ENCODE data around the gene DBX1.

The DBX1 gene

DNA sequence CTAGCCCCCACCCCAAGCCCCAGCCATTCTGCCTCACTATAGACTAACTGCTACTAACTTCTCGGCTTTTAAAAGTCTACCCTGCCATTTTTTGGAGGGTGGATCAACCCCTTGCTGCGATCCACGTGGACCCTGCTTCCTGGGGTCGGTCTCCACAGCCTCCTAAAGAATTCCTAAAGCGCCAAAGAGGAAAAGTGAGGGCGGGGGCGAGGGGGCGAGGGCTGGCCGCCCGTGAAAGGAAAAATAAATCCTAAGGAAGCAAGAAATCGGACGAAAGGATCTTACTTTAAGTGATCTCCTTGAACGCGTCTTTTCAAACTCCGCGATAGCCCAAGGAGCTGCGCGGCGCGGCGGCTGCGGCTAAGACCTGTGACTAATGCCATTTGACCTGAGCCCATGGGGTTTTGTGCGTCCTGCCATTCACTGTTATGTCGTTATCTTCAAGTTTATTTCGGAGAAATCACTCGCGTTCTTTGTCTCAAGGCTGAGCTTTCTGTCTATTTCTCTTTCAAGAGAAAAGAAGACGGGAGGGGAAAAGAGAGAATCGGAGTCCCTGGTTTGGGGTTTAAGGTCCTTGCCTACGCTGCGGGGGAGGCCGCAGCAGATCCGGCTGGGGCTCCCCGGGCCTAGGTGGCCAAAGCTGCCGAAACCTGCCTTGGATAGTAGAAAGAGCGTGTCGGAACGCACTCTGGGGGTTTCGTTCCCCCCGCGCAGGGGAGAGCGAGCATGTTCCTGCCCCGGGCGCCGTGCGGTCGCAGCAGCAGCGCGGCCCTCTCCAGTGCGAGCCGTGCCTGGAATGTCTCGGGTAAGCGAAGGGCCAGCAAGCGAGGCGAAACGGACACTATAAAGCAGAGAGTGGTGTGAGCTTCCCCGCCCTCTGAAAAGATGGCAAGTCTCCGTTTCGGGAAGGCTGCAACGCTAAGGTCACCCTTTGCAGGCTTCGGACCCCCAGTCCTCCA, 2.8 kb upstream of the DBX1 start:
- Histone ChIP-seq H3K27ac (no peak overlapping the region), H3K4me3 (peak overlapping the region in 1 of 7 experiments; percentile 27)

DNA sequence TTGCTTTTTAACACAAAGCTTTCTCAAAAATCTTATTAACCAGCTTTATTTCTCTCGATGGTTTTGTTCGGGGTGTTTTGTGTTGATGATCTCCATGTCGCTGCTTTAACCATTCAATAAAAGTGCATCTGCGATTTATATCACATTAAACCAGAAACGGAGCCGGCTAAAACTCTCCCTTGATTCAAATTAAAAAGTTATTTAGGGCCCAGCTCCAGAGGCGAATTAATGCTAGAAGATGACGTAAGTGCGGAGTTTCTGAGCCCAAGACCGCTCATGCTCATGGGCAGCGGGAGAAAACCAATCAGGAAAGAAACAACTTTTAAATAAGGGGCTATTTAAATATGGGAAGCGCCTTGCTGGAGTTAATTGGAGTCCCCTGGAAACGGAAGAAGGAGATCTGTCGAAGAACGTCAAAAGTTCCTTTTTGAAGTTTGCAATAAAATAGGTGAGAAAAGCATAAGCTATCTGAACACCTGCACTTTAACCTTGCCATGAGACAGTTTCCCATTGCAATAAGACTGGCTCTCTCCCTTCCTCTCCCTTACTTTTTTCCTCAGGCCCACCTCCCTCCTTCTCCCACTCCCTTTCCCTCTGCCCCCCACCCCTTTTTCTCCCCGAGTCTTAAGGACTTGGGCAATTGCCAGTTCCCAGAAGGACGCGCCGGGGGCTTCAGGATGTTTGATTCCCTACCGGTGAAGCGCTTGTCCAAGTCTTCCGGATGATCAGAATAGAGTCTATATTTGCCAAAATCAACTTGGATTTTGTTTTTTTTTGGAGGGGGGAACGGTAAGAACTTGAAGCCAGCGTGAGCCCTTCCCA, 1.9 kb upstream of the DBX1 start:
- H3K27ac ChIP-seq: no peak overlapping the region
- H3K4me3 ChIP-seq: no peak overlapping the region

DNA sequence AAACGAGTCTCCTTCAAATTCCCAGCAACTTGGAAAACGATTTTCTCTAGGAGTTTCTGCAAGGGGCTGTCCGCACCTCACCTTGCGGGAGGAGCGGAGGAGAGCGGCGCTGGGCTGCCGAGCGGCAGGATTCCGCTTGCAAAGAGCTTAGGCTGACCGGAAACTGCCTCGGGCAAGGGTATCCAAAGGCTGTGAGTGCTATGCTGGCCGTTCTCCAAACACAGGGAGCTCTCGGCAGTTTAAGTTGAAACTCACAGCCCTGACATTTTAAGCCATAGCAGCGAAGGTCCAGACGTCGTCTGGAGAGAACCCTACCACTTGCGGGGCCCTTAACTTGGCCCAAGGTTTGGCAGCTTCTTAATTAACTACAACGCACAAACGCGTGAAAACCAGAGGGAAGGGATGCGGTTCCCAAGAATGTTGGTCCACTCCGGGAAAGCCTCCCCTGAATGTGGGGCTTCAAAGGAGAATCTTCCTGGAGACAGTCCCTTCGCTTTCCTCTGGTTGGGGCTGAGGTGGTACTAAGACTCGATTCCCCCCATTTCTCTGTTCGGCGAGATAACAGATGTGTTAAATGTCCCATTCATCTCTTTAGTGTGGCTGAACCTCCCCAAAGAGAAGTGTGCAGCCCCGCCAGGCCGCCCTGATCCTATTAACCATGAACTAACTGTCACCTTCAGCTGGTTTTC, 1.1 kb upstream of the DBX1 start:
- Histone ChIP-seq H3K27ac (no peak overlapping the region), H3K4me3 (no peak overlapping the region)

- Histone ChIP-seq H3K27ac (no peak overlapping the region), H3K4me3 (no peak overlapping the region)
Observed at GRCh38 chr11:20159466-20160381, 551 bp downstream of the DBX1 start.

- no peak overlapping the region for H3K27ac ChIP-seq
- no peak overlapping the region for H3K4me3 ChIP-seq
Observed at GRCh38 chr11:20158597-20159257, 1.5 kb downstream of the DBX1 start.

DNA sequence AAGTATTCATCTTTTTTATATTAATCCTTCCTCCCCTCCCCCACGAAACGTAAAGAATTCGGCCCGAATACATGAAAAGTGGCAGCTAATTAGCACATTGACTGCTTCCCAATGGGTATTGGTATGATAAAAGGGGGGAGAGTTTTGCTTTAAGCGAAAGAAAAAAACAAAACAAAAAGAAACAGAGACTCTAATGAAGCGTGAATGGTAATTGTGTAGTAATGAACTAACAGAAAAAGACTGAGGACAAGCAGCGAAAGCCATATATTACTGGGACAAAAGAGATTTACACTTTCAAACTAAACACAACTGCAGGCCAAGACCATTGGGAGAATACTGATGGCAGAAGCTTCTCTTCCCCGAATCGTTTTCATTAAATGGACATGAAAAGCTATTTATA, 2.5 kb downstream of the DBX1 start:
- Histone ChIP-seq H3K27ac (no peak overlapping the region), H3K4me3 (no peak overlapping the region)

DNA sequence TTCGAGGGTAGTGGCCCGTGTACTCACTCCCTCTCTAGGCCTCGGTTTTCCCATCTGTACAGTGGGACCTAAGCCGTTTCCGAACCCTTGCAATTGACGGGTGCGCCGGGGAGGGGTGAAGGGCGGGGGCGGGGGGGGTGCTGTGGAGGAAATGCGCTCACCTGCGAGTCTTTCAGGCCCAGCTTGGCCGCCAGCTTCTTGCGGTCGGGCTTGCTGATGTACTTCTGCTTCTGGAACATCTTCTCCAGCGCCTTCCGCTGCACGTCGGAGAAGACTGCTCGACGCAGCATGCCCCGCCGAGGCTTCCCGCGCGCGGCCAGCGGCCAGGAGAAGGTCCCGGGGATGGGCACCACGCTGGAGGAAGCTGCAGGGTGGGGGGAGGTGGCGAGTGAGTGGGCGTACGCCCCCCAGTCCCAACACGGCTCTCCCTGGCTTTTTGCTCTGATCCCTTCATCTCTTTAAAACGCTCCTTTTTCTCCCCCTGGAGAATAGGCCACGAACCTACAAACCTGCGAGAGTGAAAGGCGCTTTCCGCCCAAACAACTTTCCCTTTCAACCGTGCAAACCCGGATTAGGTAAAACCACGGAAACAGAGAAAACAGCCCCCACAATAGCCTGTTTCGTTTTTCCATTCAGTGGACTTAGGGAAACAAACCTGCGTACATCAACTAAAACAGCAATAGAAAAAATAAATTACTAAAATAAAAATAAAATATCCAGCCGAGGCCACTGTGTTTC, 3.2 kb downstream of the DBX1 start:
- peak overlapping the region in 4 of 7 experiments; percentile 1 to 26 (median 16) for H3K4me3 ChIP-seq

DNA sequence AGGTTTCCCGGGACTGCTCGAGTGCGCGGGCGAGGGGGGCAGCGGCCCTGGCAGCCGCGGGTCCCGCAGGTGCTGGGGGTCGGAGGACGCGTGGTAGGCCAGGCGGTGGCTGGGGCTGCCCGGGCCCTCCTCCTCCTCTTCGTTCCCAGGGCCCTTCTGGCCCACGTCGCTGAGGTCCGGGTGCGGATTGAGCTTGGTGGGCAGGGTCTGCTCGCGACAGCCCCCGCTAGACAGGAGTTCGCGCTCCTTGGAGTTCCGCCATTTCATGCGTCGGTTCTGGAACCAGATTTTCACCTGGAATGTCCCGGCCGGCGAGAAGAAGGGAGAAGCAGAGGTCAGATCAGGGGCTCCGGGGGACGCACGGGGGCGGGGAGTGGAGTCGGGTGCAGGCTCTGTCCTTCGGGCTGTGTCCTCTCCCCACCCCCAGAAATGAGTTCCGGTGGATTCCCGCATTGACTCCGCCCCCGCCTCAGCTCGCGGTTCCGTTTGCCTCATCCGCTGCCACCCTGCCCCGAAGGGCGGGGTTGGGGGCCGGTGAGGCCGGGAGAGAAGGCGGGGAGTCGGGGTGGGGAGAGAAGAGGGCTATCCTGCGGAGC, 3.9 kb downstream of the DBX1 start:
- H3K27ac ChIP-seq: no peak overlapping the region
- peak overlapping the region in 4 of 7 experiments; percentile 1 to 26 (median 16) for H3K4me3 ChIP-seq

More for the DNA sequence above, 3.2 kb downstream of the DBX1 start:
- H3K27ac ChIP-seq: no peak overlapping the region

- Histone ChIP-seq H3K27ac (no peak overlapping the region), H3K4me3 (peak overlapping the region in 1 of 7 experiments; percentile 20)
Observed at GRCh38 chr11:20155683-20156279, 4.5 kb downstream of the DBX1 start.

- Histone ChIP-seq H3K27ac (no peak overlapping the region), H3K4me3 (no peak overlapping the region)
Observed at GRCh38 chr11:20154381-20154780, 5.9 kb downstream of the DBX1 start.

DNA sequence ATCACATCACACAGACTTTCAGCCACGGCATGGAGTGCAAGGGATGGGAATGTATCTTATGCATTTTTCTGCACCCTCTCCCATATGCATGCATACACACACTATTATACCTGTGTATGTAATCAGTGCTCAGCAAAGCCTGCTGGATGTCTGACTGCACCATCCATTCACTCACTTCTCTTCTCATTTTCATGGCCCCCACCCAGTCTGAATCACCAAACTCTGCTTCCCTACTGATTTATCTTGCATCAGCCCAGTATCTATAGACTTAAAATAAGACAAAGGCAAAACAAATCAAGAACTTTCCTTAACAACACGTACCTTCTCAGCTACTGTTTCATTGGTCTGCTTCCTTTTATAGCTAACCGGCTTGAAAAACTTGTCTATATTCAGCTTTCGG, 21.6 kb downstream of the DBX1 start:
- no peak overlapping the region for H3K27ac ChIP-seq
- H3K4me3 ChIP-seq: no peak overlapping the region

DNA sequence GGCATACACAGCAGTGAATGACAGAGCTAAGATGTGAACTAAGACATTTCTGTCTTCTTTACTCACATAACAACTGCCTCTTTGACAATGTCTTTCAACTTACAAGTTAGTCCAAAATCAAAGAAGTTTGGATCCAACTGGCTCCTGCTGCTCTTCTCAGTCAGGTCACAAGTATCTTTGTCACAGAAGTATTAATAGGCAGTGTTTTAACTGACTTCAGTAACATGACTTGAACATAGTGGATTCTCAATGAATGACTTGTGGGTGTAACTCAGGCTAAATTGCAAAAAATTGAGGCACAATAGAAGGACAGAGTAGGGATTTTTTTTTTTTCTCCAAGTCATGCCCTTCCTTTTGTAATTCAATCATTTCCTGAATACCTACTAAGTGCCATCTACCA, 22.6 kb downstream of the DBX1 start:
- Histone ChIP-seq H3K27ac (no peak overlapping the region), H3K4me3 (no peak overlapping the region)

DNA sequence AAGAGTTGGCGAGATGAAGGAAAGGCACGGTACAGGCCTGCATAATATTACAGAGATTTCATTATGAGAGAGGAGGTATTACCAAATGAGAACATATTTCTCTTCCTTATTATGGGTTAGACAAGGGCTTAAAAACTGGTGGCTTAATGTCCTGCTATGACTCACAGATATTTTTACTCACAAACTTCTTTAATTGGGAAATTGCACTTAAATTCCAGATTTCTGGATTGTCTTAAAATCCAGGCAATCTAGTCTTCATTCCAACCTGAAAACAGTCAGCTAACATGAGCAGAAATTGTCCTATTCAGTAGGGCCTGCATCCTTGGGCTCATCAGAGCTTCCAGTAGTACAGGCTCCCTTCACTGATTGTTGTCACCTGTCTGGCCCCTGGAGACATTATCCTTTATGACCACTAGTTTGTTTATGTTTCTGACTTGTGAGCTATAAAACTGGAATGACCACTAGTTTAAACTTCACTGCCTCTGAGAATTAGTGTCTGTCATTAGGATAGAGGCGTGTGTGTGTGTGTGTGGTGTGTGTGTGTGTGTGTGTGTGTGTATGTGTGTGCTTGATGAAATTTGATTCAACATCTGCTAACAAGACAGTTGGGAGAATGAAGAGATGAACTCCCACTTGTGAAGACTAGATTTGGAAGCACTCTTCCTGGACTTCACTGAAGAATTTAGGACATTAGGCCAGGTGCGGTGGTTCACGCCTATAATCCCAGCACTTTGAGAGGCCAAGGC, 25.1 kb downstream of the DBX1 start:
- Histone ChIP-seq H3K27ac (no peak overlapping the region), H3K4me3 (no peak overlapping the region)

DNA sequence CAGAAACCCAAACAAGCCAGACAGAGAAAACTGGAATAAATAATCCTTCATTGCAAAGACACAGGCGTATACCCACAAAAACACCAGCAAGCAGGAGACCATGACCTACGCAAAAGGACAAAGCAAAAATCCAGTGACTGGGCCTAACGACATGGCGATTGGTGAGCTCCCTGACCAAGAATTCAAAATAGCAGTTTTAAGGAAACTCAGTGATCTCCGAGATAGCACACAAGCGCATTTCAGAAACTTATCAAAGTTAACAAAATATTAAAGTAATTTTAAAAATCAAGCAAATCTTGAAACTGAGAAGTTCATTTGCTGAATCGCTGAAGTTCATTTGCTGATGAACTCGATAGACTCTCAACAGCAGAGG, 27.6 kb downstream of the DBX1 start:
- Histone ChIP-seq H3K4me3 (peak overlapping the region in 6 of 7 experiments; percentile 25 to 46 (median 34)), H3K27ac (no peak overlapping the region)

- peak overlapping the region in 4 of 21 experiments; percentile 14 to 64 (median 25) for H3K27ac ChIP-seq
Observed at GRCh38 chr11:20131788-20132666, 28.2 kb downstream of the DBX1 start.

More at GRCh38 chr11:20131788-20132666, 28.2 kb downstream of the DBX1 start:
- H3K4me3 ChIP-seq: peak overlapping the region; percentile 25 to 46 (median 29)

All from skin epidermis (tissue), 12 donors.